Loucy (cell line): Measurements from ENCODE around the gene SEC24B.
"Not testable (repeated sequence)": the region's sequence is repeated elsewhere in the genome, so short reads cannot be mapped to it uniquely, and the experiment has no call there.

Experiments used
- H2AFZ ChIP-seq: fragments of 200-600 bp; sonication (generic); 2 replicates; pipeline ENCODE4 v1.6.0; 2016; ENCODE audit warnings: antibody characterized with exemption, mild to moderate bottlenecking, low read length, moderate library complexity
- H3F3A ChIP-seq: fragments of 200-600 bp; 2 replicates; pipeline ENCODE4 v1.6.0; 2016; ENCODE audit warnings: antibody characterized with exemption, low read depth, mild to moderate bottlenecking
- H3K27me3 ChIP-seq: fragments of 200-600 bp; sonication (generic); 2 replicates; pipeline ENCODE4 v1.6.1; 2014; ENCODE audit warnings: low read length, mild to moderate bottlenecking; ENCODE audit not compliant: insufficient read depth, poor library complexity, severe bottlenecking
- H3K36me3 ChIP-seq: fragments of 200-600 bp; sonication (generic); 2 replicates; pipeline ENCODE4 v1.6.1; 2016; ENCODE audit warnings: low read length; ENCODE audit not compliant: insufficient read depth
- H3K4me1 ChIP-seq: fragments of 200-600 bp; sonication (generic); 2 replicates; pipeline ENCODE4 v1.5.1; 2014; ENCODE audit warnings: low read length, mild to moderate bottlenecking; ENCODE audit not compliant: insufficient read depth, poor library complexity, severe bottlenecking
- H3K4me2 ChIP-seq: fragments of 200-600 bp; sonication (generic); 2 replicates; pipeline ENCODE4 v1.6.0; 2014; ENCODE audit warnings: antibody characterized with exemption, low read length, low read depth, mild to moderate bottlenecking; ENCODE audit not compliant: poor library complexity, severe bottlenecking
- H3K4me3 ChIP-seq: fragments of 200-600 bp; sonication (generic); 2 replicates; pipeline ENCODE4 v1.5.1; 2014; ENCODE audit warnings: low read length, mild to moderate bottlenecking, mixed read lengths; ENCODE audit not compliant: poor library complexity, severe bottlenecking
- H3K79me2 ChIP-seq: fragments of 200-600 bp; sonication (generic); 2 replicates; pipeline ENCODE4 v1.6.1; 2014; ENCODE audit warnings: low read length; ENCODE audit not compliant: insufficient read depth
- H3K9ac ChIP-seq: fragments of 200-600 bp; sonication (generic); 2 replicates; pipeline ENCODE4 v1.6.0; 2014; ENCODE audit warnings: mild to moderate bottlenecking, low read depth, low read length, moderate library complexity; ENCODE audit not compliant: poor library complexity, severe bottlenecking
- H3K9me2 ChIP-seq: fragments of 200-600 bp; sonication (generic); replicated peaks from 2 replicates; pipeline ENCODE4 v1.6.1; 2016; ENCODE audit warnings: low read depth, low read length, mixed read lengths
- H3K9me3 ChIP-seq: fragments of 200-600 bp; sonication (generic); 2 replicates; pipeline ENCODE4 v1.6.1; 2014; ENCODE audit warnings: mild to moderate bottlenecking, antibody characterized with exemption, low read length, low read depth; ENCODE audit not compliant: insufficient read depth
- H4K20me1 ChIP-seq: fragments of 200-600 bp; sonication (generic); 2 replicates; pipeline ENCODE4 v1.6.0; 2014; ENCODE audit warnings: antibody characterized with exemption, low read length, mild to moderate bottlenecking; ENCODE audit not compliant: insufficient read depth, poor library complexity, severe bottlenecking
- EZH2phosphoT487 ChIP-seq: fragments of 200-600 bp; IDR thresholded peaks from 2 replicates; pipeline ENCODE4 v1.6.1; 2018; ENCODE audit warnings: antibody characterized with exemption, mild to moderate bottlenecking, moderate library complexity, borderline replicate concordance
- TF ChIP-seq, protein P1 (sequence below): fragments of 200-600 bp; sonication (generic); conservative IDR thresholded peaks from 2 replicates; pipeline ENCODE4 v1.5.1; 2014; ENCODE audit warnings: mild to moderate bottlenecking, antibody characterized with exemption, low read length

SEC24B gene

GRCh38 chr4:109447278-109447677, 13.7 kb downstream of the SEC24B start:
- Histone ChIP-seq H3K27me3 (no peaks in the 10 kb centered on the region), H3K9me2 (no peaks in the 10 kb centered on the region), H3K36me3 (peaks cover 38% of the 10 kb centered on the region), H3K9me3 (no peaks in the 10 kb centered on the region; the same call in 1 of the 2 replicates), H3K79me2 (peaks cover 96% of the 10 kb centered on the region), H3K4me1 (peaks cover 6% of the 10 kb centered on the region), H3K9ac (no peak overlapping the region), H2AFZ (no peak overlapping the region), H3F3A (no peaks in the 10 kb centered on the region), H3K4me2 (no peak overlapping the region), H4K20me1 (peaks cover 56% of the 10 kb centered on the region), H3K4me3 (no peak overlapping the region)
- TF ChIP-seq, protein P1, sequence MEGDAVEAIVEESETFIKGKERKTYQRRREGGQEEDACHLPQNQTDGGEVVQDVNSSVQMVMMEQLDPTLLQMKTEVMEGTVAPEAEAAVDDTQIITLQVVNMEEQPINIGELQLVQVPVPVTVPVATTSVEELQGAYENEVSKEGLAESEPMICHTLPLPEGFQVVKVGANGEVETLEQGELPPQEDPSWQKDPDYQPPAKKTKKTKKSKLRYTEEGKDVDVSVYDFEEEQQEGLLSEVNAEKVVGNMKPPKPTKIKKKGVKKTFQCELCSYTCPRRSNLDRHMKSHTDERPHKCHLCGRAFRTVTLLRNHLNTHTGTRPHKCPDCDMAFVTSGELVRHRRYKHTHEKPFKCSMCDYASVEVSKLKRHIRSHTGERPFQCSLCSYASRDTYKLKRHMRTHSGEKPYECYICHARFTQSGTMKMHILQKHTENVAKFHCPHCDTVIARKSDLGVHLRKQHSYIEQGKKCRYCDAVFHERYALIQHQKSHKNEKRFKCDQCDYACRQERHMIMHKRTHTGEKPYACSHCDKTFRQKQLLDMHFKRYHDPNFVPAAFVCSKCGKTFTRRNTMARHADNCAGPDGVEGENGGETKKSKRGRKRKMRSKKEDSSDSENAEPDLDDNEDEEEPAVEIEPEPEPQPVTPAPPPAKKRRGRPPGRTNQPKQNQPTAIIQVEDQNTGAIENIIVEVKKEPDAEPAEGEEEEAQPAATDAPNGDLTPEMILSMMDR: no peak

GRCh38 chr4:109451544-109452273, 18.1 kb downstream of the SEC24B start:
- peaks cover 33% of the 10 kb centered on the region for H3K36me3 ChIP-seq
- no peak overlapping the region for H2AFZ ChIP-seq
- no peaks in the 10 kb centered on the region for H3K9me2 ChIP-seq
- no peak overlapping the region for H3K4me2 ChIP-seq
- peaks cover 95% of the 10 kb centered on the region for H3K79me2 ChIP-seq
- no peaks in the 10 kb centered on the region for H3F3A ChIP-seq
- no peaks in the 10 kb centered on the region for H3K27me3 ChIP-seq
- no peaks in the 10 kb centered on the region for H3K4me1 ChIP-seq
- H3K9me3 ChIP-seq: no peaks in the 10 kb centered on the region
- H4K20me1 ChIP-seq: peaks cover 41% of the 10 kb centered on the region
- no peak overlapping the region for H3K9ac ChIP-seq
- no peak for TF ChIP-seq EZH2phosphoT487
- TF ChIP-seq, protein P1: no peak
- no peak overlapping the region for H3K4me3 ChIP-seq

- not testable (repeated sequence) for H3K9me3 ChIP-seq, H3K4me1 ChIP-seq, H3K9ac ChIP-seq, H3K9me2 ChIP-seq, H3K4me3 ChIP-seq, H2AFZ ChIP-seq, H3K4me2 ChIP-seq, H3F3A ChIP-seq, H3K27me3 ChIP-seq
- Histone ChIP-seq H4K20me1 (peaks cover 33% of the 10 kb centered on the region), H3K36me3 (peaks cover 24% of the 10 kb centered on the region), H3K79me2 (peaks cover 95% of the 10 kb centered on the region)
Observed at GRCh38 chr4:109453110-109453509, 19.5 kb downstream of the SEC24B start.

DNA sequence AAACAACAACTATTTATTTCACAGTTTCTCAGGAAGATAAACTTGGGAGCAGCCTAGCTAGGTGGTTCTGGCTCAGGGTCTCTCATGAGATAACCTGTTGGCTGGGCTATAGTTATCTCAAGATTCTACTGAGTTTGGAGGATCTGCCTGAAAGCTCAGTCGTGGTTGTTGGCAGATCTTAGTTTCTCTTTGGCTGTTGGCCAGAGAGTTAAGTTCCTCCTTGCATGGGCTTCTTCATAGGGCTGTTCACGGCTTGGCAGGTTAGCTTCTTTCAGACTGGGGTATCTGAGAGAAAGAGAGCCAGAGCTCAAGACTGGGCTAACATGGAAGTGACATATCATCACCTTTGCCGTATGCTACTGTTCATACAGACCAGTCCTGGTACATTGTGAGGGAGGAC, 28.7 kb downstream of the SEC24B start:
- TF ChIP-seq EZH2phosphoT487: no peak
- TF ChIP-seq, protein P1: no peak

More for the DNA sequence above, 28.7 kb downstream of the SEC24B start:
- Histone ChIP-seq H3F3A (no peaks in the 10 kb centered on the region), H3K4me1 (no peaks in the 10 kb centered on the region), H3K79me2 (peaks cover 91% of the 10 kb centered on the region), H3K9me3 (no peaks in the 10 kb centered on the region), H3K36me3 (peaks cover 38% of the 10 kb centered on the region; the same call in 1 of the 2 replicates), H3K4me3 (no peak overlapping the region), H3K9me2 (no peaks in the 10 kb centered on the region), H4K20me1 (peaks cover 23% of the 10 kb centered on the region), H3K4me2 (no peak overlapping the region), H3K27me3 (no peaks in the 10 kb centered on the region), H2AFZ (no peak overlapping the region), H3K9ac (no peak overlapping the region)
